GM12891 (cell line): ENCODE measurements around the gene CENPVL2.
"Not testable (repeated sequence)": the region's sequence is repeated elsewhere in the genome, so short reads cannot be mapped to it uniquely, and the experiment has no call there.

Experiments used
- PAX5 ChIP-seq: IDR thresholded peaks from 2 replicates; pipeline ENCODE4 v1.6.1; 2011; ENCODE audit warnings: low read length, moderate library complexity, mild to moderate bottlenecking; ENCODE audit not compliant: insufficient read depth, severe bottlenecking
- POLR2A ChIP-seq: IDR thresholded peaks from 2 replicates; pipeline ENCODE4 v1.6.1; 2011; ENCODE audit warnings: low read depth, low read length, control low read depth
- POLR2AphosphoS5 ChIP-seq: IDR thresholded peaks from 2 replicates; pipeline ENCODE4 v1.6.1; 2011; ENCODE audit warnings: low read depth, low read length, control low read depth
- SPI1 ChIP-seq: IDR thresholded peaks from 2 replicates; pipeline ENCODE4 v1.6.1; 2011; ENCODE audit warnings: low read depth, low read length, control low read depth
- TAF1 ChIP-seq: IDR thresholded peaks from 2 replicates; pipeline ENCODE4 v1.6.1; 2011; ENCODE audit warnings: low read depth, low read length, control low read depth

GRCh38 chrX:51712943-51713647 is 30.5 kb upstream of the CENPVL2 start:
- not testable (repeated sequence) for TF ChIP-seq POLR2A, POLR2AphosphoS5, TAF1, PAX5, SPI1
